Activated naive CD8-positive, alpha-beta T cell (primary cell): ENCODE results near the gene GPRIN3.
"Not testable (repeated sequence)": the region's sequence is repeated elsewhere in the genome, so short reads cannot be mapped to it uniquely, and the experiment has no call there.

Experiments
- H3K27ac Mint-ChIP-seq: one replicate; pipeline ENCODE4 v1.8.0; 2021; ENCODE audit warnings: mixed read lengths
- H3K27me3 Mint-ChIP-seq: one replicate; pipeline ENCODE4 v1.8.0; 2021; ENCODE audit warnings: mixed read lengths
- H3K36me3 Mint-ChIP-seq: one replicate; pipeline ENCODE4 v1.8.0; 2021; ENCODE audit warnings: mixed read lengths
- H3K4me1 Mint-ChIP-seq: one replicate; pipeline ENCODE4 v1.8.0; 2021; ENCODE audit warnings: low read depth, mixed read lengths
- H3K4me3 Mint-ChIP-seq: one replicate; pipeline ENCODE4 v1.8.0; 2021; ENCODE audit warnings: mild to moderate bottlenecking, mixed read lengths
- H3K9me3 Mint-ChIP-seq: one replicate; pipeline ENCODE4 v1.8.0; 2021; ENCODE audit warnings: low read depth, mixed read lengths

The GPRIN3 gene

GRCh38 chr4:89216422-89216821 is 91.2 kb downstream of the GPRIN3 start:
- Mint-ChIP-seq H3K4me3 (no peak overlapping the region), H3K4me1 (no peaks in the 10 kb centered on the region), H3K27me3 (peaks cover 2% of the 10 kb centered on the region), H3K9me3 (no peaks in the 10 kb centered on the region), H3K36me3 (no peaks in the 10 kb centered on the region), H3K27ac (no peak overlapping the region)

GRCh38 chr4:89215736-89216135 is 91.9 kb downstream of the GPRIN3 start:
- no peaks in the 10 kb centered on the region for H3K9me3 Mint-ChIP-seq
- no peak overlapping the region for H3K4me3 Mint-ChIP-seq
- H3K27ac Mint-ChIP-seq = no peak overlapping the region
- H3K4me1 Mint-ChIP-seq = no peaks in the 10 kb centered on the region
- H3K27me3 Mint-ChIP-seq = peaks cover 4% of the 10 kb centered on the region
- H3K36me3 Mint-ChIP-seq = no peaks in the 10 kb centered on the region

GRCh38 chr4:89214308-89214707 is 93.3 kb downstream of the GPRIN3 start:
- Mint-ChIP-seq H3K27ac (no peak overlapping the region), H3K36me3 (no peaks in the 10 kb centered on the region), H3K27me3 (peaks cover 4% of the 10 kb centered on the region), H3K9me3 (no peaks in the 10 kb centered on the region), H3K4me1 (no peaks in the 10 kb centered on the region), H3K4me3 (no peak overlapping the region)

- no peaks in the 10 kb centered on the region for H3K36me3 Mint-ChIP-seq
- H3K4me1 Mint-ChIP-seq = no peaks in the 10 kb centered on the region
- H3K27ac Mint-ChIP-seq = no peak overlapping the region
- H3K4me3 Mint-ChIP-seq = no peak overlapping the region
- H3K9me3 Mint-ChIP-seq = peaks cover 3% of the 10 kb centered on the region
- peaks cover 4% of the 10 kb centered on the region for H3K27me3 Mint-ChIP-seq
Measured at GRCh38 chr4:89213382-89213701, 94.3 kb downstream of the GPRIN3 start.

GRCh38 chr4:89212666-89213381 is 94.8 kb downstream of the GPRIN3 start:
- Mint-ChIP-seq H3K27me3 (peaks cover 4% of the 10 kb centered on the region), H3K36me3 (no peaks in the 10 kb centered on the region), H3K27ac (no peak overlapping the region), H3K9me3 (peaks cover 8% of the 10 kb centered on the region), H3K4me1 (no peaks in the 10 kb centered on the region), H3K4me3 (no peak overlapping the region)

- Mint-ChIP-seq H3K27ac (no peak overlapping the region), H3K36me3 (no peaks in the 10 kb centered on the region), H3K4me1 (no peaks in the 10 kb centered on the region), H3K27me3 (no peaks in the 10 kb centered on the region), H3K9me3 (peaks cover 8% of the 10 kb centered on the region), H3K4me3 (no peak overlapping the region)
Measured at GRCh38 chr4:89204624-89205023, 103.0 kb downstream of the GPRIN3 start.

GRCh38 chr4:89203902-89204301 is 103.7 kb downstream of the GPRIN3 start:
- no peak overlapping the region for H3K27ac Mint-ChIP-seq
- no peak overlapping the region for H3K4me3 Mint-ChIP-seq
- no peaks in the 10 kb centered on the region for H3K36me3 Mint-ChIP-seq
- H3K9me3 Mint-ChIP-seq = peaks cover 8% of the 10 kb centered on the region
- H3K4me1 Mint-ChIP-seq = no peaks in the 10 kb centered on the region
- no peaks in the 10 kb centered on the region for H3K27me3 Mint-ChIP-seq

GRCh38 chr4:89199394-89199793 is 108.2 kb downstream of the GPRIN3 start:
- H3K36me3 Mint-ChIP-seq, H3K27me3 Mint-ChIP-seq, H3K4me3 Mint-ChIP-seq, H3K9me3 Mint-ChIP-seq, H3K4me1 Mint-ChIP-seq, H3K27ac Mint-ChIP-seq: not testable (repeated sequence)

- no peak overlapping the region for H3K27ac Mint-ChIP-seq
Measured at GRCh38 chr4:89197920-89198319, 109.7 kb downstream of the GPRIN3 start.

GRCh38 chr4:89196745-89197144 is 110.9 kb downstream of the GPRIN3 start:
- Mint-ChIP-seq H3K27ac (no peak overlapping the region), H3K4me1 (no peaks in the 10 kb centered on the region), H3K9me3 (no peaks in the 10 kb centered on the region), H3K36me3 (no peaks in the 10 kb centered on the region), H3K27me3 (peaks cover 1% of the 10 kb centered on the region), H3K4me3 (no peak overlapping the region)

More at GRCh38 chr4:89197920-89198319, 109.7 kb downstream of the GPRIN3 start:
- Mint-ChIP-seq H3K27me3 (no peaks in the 10 kb centered on the region), H3K4me1 (no peaks in the 10 kb centered on the region), H3K4me3 (no peak overlapping the region), H3K9me3 (no peaks in the 10 kb centered on the region), H3K36me3 (no peaks in the 10 kb centered on the region)

- H3K4me1 Mint-ChIP-seq = no peaks in the 10 kb centered on the region
- no peak overlapping the region for H3K4me3 Mint-ChIP-seq
- no peaks in the 10 kb centered on the region for H3K36me3 Mint-ChIP-seq
- H3K27me3 Mint-ChIP-seq = peaks cover 1% of the 10 kb centered on the region
- H3K9me3 Mint-ChIP-seq = no peaks in the 10 kb centered on the region
- no peak overlapping the region for H3K27ac Mint-ChIP-seq
Measured at GRCh38 chr4:89196056-89196674, 111.4 kb downstream of the GPRIN3 start.

GRCh38 chr4:89193843-89194242 is 113.8 kb downstream of the GPRIN3 start:
- Mint-ChIP-seq H3K36me3 (no peaks in the 10 kb centered on the region), H3K4me1 (no peaks in the 10 kb centered on the region), H3K4me3 (no peak overlapping the region), H3K27ac (no peak overlapping the region), H3K9me3 (no peaks in the 10 kb centered on the region), H3K27me3 (peaks cover 3% of the 10 kb centered on the region)
